Upper lobe of left lung (tissue), 6 donors: ENCODE results near the gene TMED6. TPM values are rescaled to one million over a fixed set of nuclear protein-coding genes. Genes with fewer than 3 reads are reported as not detected.
A peak's percentile ranks its signal among the peaks of the same experiment; 100 is the strongest.

Experiments used
- ATAC-seq, 2 donors: fragments of 200-7000 bp; cut with Tn5 transposase; one replicate each; pipeline ENCODE4 v1.9.1; 2022; ENCODE audit warnings: mild to moderate bottlenecking in 2 of 2, moderate library complexity in 2 of 2; ENCODE audit not compliant: low FRiP score in 2 of 2
- DNase-seq, 2 donors: peaks; one replicate each; pipeline ENCODE4 v3.0.0-alpha.2; 2019 to 2020
- H3K27ac ChIP-seq, 4 donors: fragments of 200-600 bp; sonication (generic); one replicate each; pipeline ENCODE4 v1.5.1; 2016 to 2019
- H3K27me3 ChIP-seq, 4 donors: fragments of 200-600 bp; sonication (generic); one replicate each; pipeline ENCODE4 v1.5.1; 2017 to 2019
- H3K36me3 ChIP-seq, 4 donors: fragments of 200-600 bp; sonication (generic); one replicate each; pipeline ENCODE4 v1.5.1; 2016 to 2019
- H3K4me1 ChIP-seq, 4 donors: fragments of 200-600 bp; sonication (generic); one replicate each; pipeline ENCODE4 v1.5.1; 2018 to 2019
- H3K4me3 ChIP-seq, 4 donors: fragments of 200-600 bp; sonication (generic); one replicate each; pipeline ENCODE4 v1.5.1; 2017 to 2019; ENCODE audit warnings: mild to moderate bottlenecking in 2 of 4, moderate library complexity in 1 of 4
- H3K9me3 ChIP-seq, 4 donors: fragments of 200-600 bp; sonication (generic); one replicate each; pipeline ENCODE4 v1.5.1; 2018 to 2019
- CTCF ChIP-seq, 6 experiments: fragments of 450-650 bp in 4 of 6; fragments of 200-600 bp in 2 of 6; sonication (generic) in 2 of 6; IDR thresholded peaks; one replicate each; pipeline ENCODE4 v1.5.1; 2016 to 2019; ENCODE audit warnings: antibody characterized with exemption in 6 of 6
- EP300 ChIP-seq, 4 donors: sonication (generic); formaldehyde crosslinking; IDR thresholded peaks; one replicate each; pipeline ENCODE4 v1.5.1; 2017; ENCODE audit warnings: antibody characterized with exemption in 4 of 4, control low read depth in 2 of 4
- POLR2A ChIP-seq, 4 donors: fragments of 450-650 bp; IDR thresholded peaks; one replicate each; pipeline ENCODE4 v1.5.1; 2016 to 2017; ENCODE audit warnings: antibody characterized with exemption in 4 of 4, mild to moderate bottlenecking in 2 of 4
- POLR2AphosphoS5 ChIP-seq, 2 donors: sonication (generic); formaldehyde crosslinking; IDR thresholded peaks; one replicate each; pipeline ENCODE4 v1.5.1; 2017; ENCODE audit warnings: antibody characterized with exemption in 2 of 2
- WGBS, 2 donors: methylation state at CpG; one replicate each; pipeline ENCODE4 v1.1.5; 2017 to 2018; 5-methylcytosine and 5-hydroxymethylcytosine counted together
- total RNA-seq, 6 donors: library from RNA; depleted of rRNA in 4 of 6; stranded (reverse); fragments of >200 nt in 4 of 6; gene quantifications; one replicate each; pipeline versions ENCODE4 v1.1.0 to v1.2.1, GENCODE V29; 2016 to 2021
- donor health status: DM: no; HTN: no; CAD: no; lungs with moderate emphysema.
- donor health status: DM: no; HTN: yes; CAD: no; lungs with severe emphysema.

Gene TMED6
- total RNA-seq, 6 donors from 2014 or later, result 0.43 to 2.6 (median 1.1) TPM; not detected in 2

- no peak for ATAC-seq
- 95 to 99% methylated on average over 6 of the region's 6 CpGs for WGBS, 2 donors
- H3K4me1 ChIP-seq, result peaks cover 0 to 12% (median 0%) of the 10 kb centered on the region in 4 donors
- H3K27ac ChIP-seq, result no peak overlapping the region
- peaks cover 0 to 29% (median 9%) of the 10 kb centered on the region in 4 donors for H3K36me3 ChIP-seq
- TF ChIP-seq EP300 (IDR thresholded peaks at IDR 0.05), result no peak
- TF ChIP-seq POLR2A (IDR thresholded peaks at IDR 0.05), result no peak
- no peak for TF ChIP-seq POLR2AphosphoS5 (IDR thresholded peaks at IDR 0.05)
- TF ChIP-seq CTCF (IDR thresholded peaks at IDR 0.05), result no peak
- no peak for DNase-seq
- no peaks in the 10 kb centered on the region for H3K9me3 ChIP-seq
- H3K4me3 ChIP-seq, result no peak overlapping the region
- H3K27me3 ChIP-seq, result no peaks in the 10 kb centered on the region
Observed at GRCh38 chr16:69348222-69348621, 3.4 kb downstream of the TMED6 start.

- Histone ChIP-seq H3K36me3 (peaks cover 6 to 44% (median 15%) of the 10 kb centered on the region in 4 donors), H3K27ac (no peak overlapping the region), H3K9me3 (no peaks in the 10 kb centered on the region), H3K4me3 (no peak overlapping the region), H3K27me3 (no peaks in the 10 kb centered on the region), H3K4me1 (peaks cover 0 to 12% (median 0%) of the 10 kb centered on the region in 4 donors)
- no peak for DNase-seq
- no peak for ATAC-seq
- TF ChIP-seq POLR2A (IDR thresholded peaks at IDR 0.05), result no peak
- 86 to 87% methylated on average over 6 of the region's 6 CpGs for WGBS, 2 donors
Observed at GRCh38 chr16:69346683-69347082, 4.9 kb downstream of the TMED6 start.

- ATAC-seq, result no peak
- WGBS, 2 donors, result 70 to 81% methylated on average over 4 of the region's 4 CpGs
- TF ChIP-seq POLR2AphosphoS5 (IDR thresholded peaks at IDR 0.05), result no peak
- no peak for TF ChIP-seq CTCF (IDR thresholded peaks at IDR 0.05)
- no peak for TF ChIP-seq EP300 (IDR thresholded peaks at IDR 0.05)
- TF ChIP-seq POLR2A (IDR thresholded peaks at IDR 0.05), result no peak
- Histone ChIP-seq H3K27ac (no peak overlapping the region), H3K4me1 (peaks cover 0 to 14% (median under 1%) of the 10 kb centered on the region in 4 donors), H3K4me3 (no peak overlapping the region), H3K27me3 (no peaks in the 10 kb centered on the region), H3K36me3 (peaks cover 6 to 49% (median 21%) of the 10 kb centered on the region in 4 donors), H3K9me3 (no peaks in the 10 kb centered on the region)
- no peak for DNase-seq
Observed at GRCh38 chr16:69345923-69346322, 5.7 kb downstream of the TMED6 start.

GRCh38 chr16:69344171-69344570 lies 7.4 kb downstream of the TMED6 start:
- DNase-seq (no peak), ATAC-seq (no peak)
- 93 to 99% methylated on average over 5 of the region's 5 CpGs for WGBS, 2 donors
- no peak overlapping the region for H3K4me3 ChIP-seq
- no peak overlapping the region for H3K27ac ChIP-seq
- TF ChIP-seq EP300 (IDR thresholded peaks at IDR 0.05) (no peak), POLR2AphosphoS5 (IDR thresholded peaks at IDR 0.05) (no peak), CTCF (IDR thresholded peaks at IDR 0.05) (no peak), POLR2A (IDR thresholded peaks at IDR 0.05) (no peak)
- H3K9me3 ChIP-seq, result no peaks in the 10 kb centered on the region
- H3K36me3 ChIP-seq, result peaks cover 6 to 43% (median 19%) of the 10 kb centered on the region in 4 donors
- peaks cover 7 to 14% (median 9%) of the 10 kb centered on the region in 4 donors for H3K4me1 ChIP-seq
- H3K27me3 ChIP-seq, result no peaks in the 10 kb centered on the region

- H3K36me3 ChIP-seq, result peaks cover 6 to 50% (median 29%) of the 10 kb centered on the region in 4 donors
- 9 to 10% methylated on average over 16 of the region's 16 CpGs for WGBS, 2 donors
- peak overlapping the region; percentile 85 to 93 (median 92) for H3K27ac ChIP-seq
- TF ChIP-seq CTCF (IDR thresholded peaks at IDR 0.05) (no peak), POLR2A (IDR thresholded peaks at IDR 0.05) (no peak), POLR2AphosphoS5 (IDR thresholded peaks at IDR 0.05) (no peak), EP300 (IDR thresholded peaks at IDR 0.05) (no peak)
- peak overlapping the region; percentile 79 to 99 (median 86) for H3K4me3 ChIP-seq
- H3K9me3 ChIP-seq, result no peaks in the 10 kb centered on the region
- DNase-seq (no peak), ATAC-seq (peak in 1 of 2 donors; percentile 13)
- H3K4me1 ChIP-seq, result peaks cover 21 to 33% (median 24%) of the 10 kb centered on the region in 4 donors
- no peaks in the 10 kb centered on the region for H3K27me3 ChIP-seq
Observed at GRCh38 chr16:69340095-69340644, 11.4 kb downstream of the TMED6 start.
